Endothelial cell of umbilical vein (primary cell): ENCODE measurements around the gene SYNM. TPM values are rescaled to one million over a fixed set of nuclear protein-coding genes. Genes with fewer than 3 reads are reported as not detected.

ENCODE experiments used
- BruUV-seq: library from RNA; stranded (reverse); fragments of 400-500 nt; replicated peaks from 2 replicates; lab custom pipeline; 2021; lab: Mats Ljungman, UMichigan
- CTCF ChIA-PET: fragments of 300-600, 350-600 bp; sonication (Branson Sonifier 250); formaldehyde crosslinking; loops from one replicate; lab custom pipeline; 2021; ENCODE audit warnings: antibody characterized with exemption, inconsistent platforms; lab: Charles Lee
- POLR2A ChIA-PET: fragments of 300-600, 350-600 bp; sonication (Branson Sonifier 250); formaldehyde crosslinking; loops from one replicate; lab custom pipeline; 2021; ENCODE audit warnings: antibody characterized with exemption, inconsistent platforms; lab: Charles Lee
- DNase-seq: peaks from one replicate; pipeline ENCODE4 v3.0.0-alpha.2; 2011; ENCODE audit warnings: low read depth, low spot score
- FAIRE-seq: peaks from 2 replicates; lab custom pipeline; 2011; peaks lifted over from hg19 to GRCh38; lab: Jason Lieb, UNC
- H2AFZ ChIP-seq: 2 replicates; pipeline ENCODE4 v1.6.0; 2012; ENCODE audit warnings: low read depth, low read length, control low read depth, inconsistent platforms
- H3K27ac ChIP-seq: 2 replicates; pipeline ENCODE4 v1.5.1; 2011; ENCODE audit warnings: low read depth, mild to moderate bottlenecking, control low read depth, low read length, moderate library complexity; ENCODE audit not compliant: insufficient read depth
- H3K27me3 ChIP-seq, 2 experiments: 2 replicates each; pipeline versions ENCODE4 v1.6.0 to v1.6.1; 2011; ENCODE audit warnings: low read length in 2 of 2, mixed read lengths in 1 of 2; ENCODE audit not compliant: control insufficient read depth in 2 of 2, insufficient read depth in 2 of 2
- H3K36me3 ChIP-seq, 2 experiments: 2 replicates in 1 of 2; 3 replicates in 1 of 2; pipeline ENCODE4 v1.5.1; 2011; ENCODE audit warnings: low read length in 2 of 2, mild to moderate bottlenecking in 1 of 2, moderate library complexity in 1 of 2; ENCODE audit not compliant: control insufficient read depth in 2 of 2, insufficient read depth in 2 of 2; ENCODE audit errors: extremely low read depth in 1 of 2
- H3K4me1 ChIP-seq: 3 replicates; pipeline ENCODE4 v1.5.1; 2011; ENCODE audit warnings: mild to moderate bottlenecking, low read length; ENCODE audit not compliant: control insufficient read depth, insufficient read depth; ENCODE audit errors: extremely low read depth
- H3K4me2 ChIP-seq: 2 replicates; pipeline ENCODE4 v1.6.1; 2011; ENCODE audit warnings: low read length, control low read depth, mixed read lengths; ENCODE audit not compliant: insufficient read depth
- H3K4me3 ChIP-seq, 3 experiments: fragments of 200-600 bp in 1 of 3; sonication (generic), shearing (Covaris generic) in 1 of 3; replicated peaks in 1 of 3; 2 replicates each; pipeline ENCODE4 v1.5.1; 2011 to 2016; ENCODE audit warnings: control low read depth in 3 of 3, low read length in 3 of 3, mild to moderate bottlenecking in 2 of 3, inconsistent platforms in 1 of 3, low read depth in 1 of 3, moderate library complexity in 1 of 3; ENCODE audit not compliant: insufficient read depth in 1 of 3
- H3K79me2 ChIP-seq: 2 replicates; pipeline ENCODE4 v1.6.0; 2012; ENCODE audit warnings: low read length, inconsistent platforms; ENCODE audit not compliant: control insufficient read depth, insufficient read depth
- H3K9ac ChIP-seq: replicated peaks from 2 replicates; pipeline ENCODE3; 2011; ENCODE audit warnings: low read length, control low read depth; ENCODE audit not compliant: insufficient read depth; ENCODE audit errors: extremely low read depth
- H3K9me1 ChIP-seq: replicated peaks from 3 replicates; pipeline ENCODE4 v1.6.0; 2011; ENCODE audit warnings: mild to moderate bottlenecking, low read length; ENCODE audit not compliant: control insufficient read depth, insufficient read depth; ENCODE audit errors: extremely low read depth
- H3K9me3 ChIP-seq: replicated peaks from 2 replicates; pipeline ENCODE4 v1.5.1; 2012; ENCODE audit warnings: low read length, inconsistent platforms; ENCODE audit not compliant: control insufficient read depth, insufficient read depth
- H4K20me1 ChIP-seq: replicated peaks from 2 replicates; pipeline ENCODE3; 2011; ENCODE audit warnings: mild to moderate bottlenecking, low read length; ENCODE audit not compliant: control insufficient read depth, insufficient read depth; ENCODE audit errors: extremely low read depth
- CTCF ChIP-seq, 2 donors: IDR thresholded peaks; 1 replicate in 1 of 2; 2 replicates in 1 of 2; pipeline ENCODE4 v1.5.1; 2011; ENCODE audit warnings: low read length in 2 of 2, mild to moderate bottlenecking in 2 of 2, moderate library complexity in 2 of 2, control low read depth in 1 of 2, inconsistent platforms in 1 of 2, low read depth in 1 of 2; ENCODE audit not compliant: insufficient read depth in 1 of 2; ENCODE audit errors: extremely low read depth in 1 of 2
- EZH2 ChIP-seq: IDR thresholded peaks from 2 replicates; pipeline ENCODE4 v1.6.1; 2012; ENCODE audit warnings: borderline replicate concordance, low read depth, mild to moderate bottlenecking, moderate library complexity, low read length, inconsistent platforms; ENCODE audit not compliant: severe bottlenecking
- GATA2 ChIP-seq: IDR thresholded peaks from 2 replicates; pipeline ENCODE4 v1.7.0; 2011; ENCODE audit warnings: low read depth, mild to moderate bottlenecking, moderate library complexity, mixed read lengths, low read length; ENCODE audit not compliant: insufficient read length, insufficient read depth
- JUN ChIP-seq: IDR thresholded peaks from 2 replicates; pipeline ENCODE4 v1.6.1; 2011; ENCODE audit warnings: borderline replicate concordance, low read depth; ENCODE audit not compliant: insufficient read length, insufficient read depth
- MYC ChIP-seq: IDR thresholded peaks from one replicate; pipeline ENCODE4 v1.6.1; 2011; ENCODE audit warnings: mild to moderate bottlenecking, low read depth, low read length
- POLR2A ChIP-seq: IDR thresholded peaks from 2 replicates; pipeline ENCODE4 v1.6.1; 2012; ENCODE audit warnings: low read depth, mild to moderate bottlenecking, control low read depth, low read length
- dilution Hi-C: fragments of 300-500 bp; cut with MboI; formaldehyde crosslinking; loops from one replicate; pipeline ENCODE4 v1.15.0; 2019; ENCODE audit warnings: low sequenced_read_pairs; ENCODE audit not compliant: extremely low pct_ligation_motif_present
- intact Hi-C: fragments of 100-400 bp; cut with micrococcal nuclease; formaldehyde crosslinking; loops from one replicate; pipeline ENCODE4 v1.10.0; 2022
- polyA plus RNA-seq, 4 experiments: library from polyadenylated mRNA; depleted of rRNA in 3 of 4; stranded (reverse) in 3 of 4; unstranded in 1 of 4; fragments of >200 nt; gene quantifications; 2 replicates each; pipeline versions ENCODE4 v1.2.1 to v1.2.3, GENCODE V29; 2011 to 2012; ENCODE audit warnings: missing spikeins in 1 of 4
- total RNA-seq: library from RNA; stranded (reverse); gene quantifications from 2 replicates; pipeline ENCODE4 v1.2.3, GENCODE V29; 2021
- TF ChIP-seq, protein P1 (sequence below): IDR thresholded peaks from 2 replicates; pipeline ENCODE4 v1.6.1; 2011; ENCODE audit not compliant: insufficient read depth, insufficient read length

SYNM gene
- total and polyA plus RNA-seq, 2 donors (not counting 3 experiments of a cell fraction or from before 2014, with no cell fraction given) = 3.7 to 10.2 TPM

GRCh38 chr15:99086327-99086667 lies 18.6 kb upstream of the SYNM start:
- H3K36me3 ChIP-seq = no peaks in the 10 kb centered on the region
- no peaks in the 10 kb centered on the region for H3K9me3 ChIP-seq
- H3K4me1 ChIP-seq = no peaks in the 10 kb centered on the region
- H3K79me2 ChIP-seq = no peaks in the 10 kb centered on the region
- TF ChIP-seq MYC (no peak), CTCF (IDR thresholded peaks at IDR 0.05; ENCODE audit: extremely low read depth in 1 of 2, insufficient read depth in 1 of 2, low read depth in 1 of 2, low read length in 2 of 2) (no peak), EZH2 (no peak)
- TF ChIP-seq, protein P1, sequence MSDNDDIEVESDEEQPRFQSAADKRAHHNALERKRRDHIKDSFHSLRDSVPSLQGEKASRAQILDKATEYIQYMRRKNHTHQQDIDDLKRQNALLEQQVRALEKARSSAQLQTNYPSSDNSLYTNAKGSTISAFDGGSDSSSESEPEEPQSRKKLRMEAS = no peak
- DNase-seq (no peak), FAIRE-seq (no peak)
- H4K20me1 ChIP-seq = no peaks in the 10 kb centered on the region
- H3K4me2 ChIP-seq = no peak overlapping the region
- no peak overlapping the region for H3K4me3 ChIP-seq
- H2AFZ ChIP-seq = no peak overlapping the region
- no peak overlapping the region for H3K9ac ChIP-seq
- intact Hi-C loops = no loop called here
- POLR2A ChIA-PET = no interaction called here
- peaks cover 0 to 10% of the 10 kb centered on the region in 2 experiments for H3K27me3 ChIP-seq
- dilution Hi-C loops = no loop called here
- no peaks in the 10 kb centered on the region for H3K9me1 ChIP-seq
- no TSS peak for BruUV-seq
- no peak overlapping the region for H3K27ac ChIP-seq
- CTCF ChIA-PET = interaction anchor here (0.6 to 2.4 kb wide), 3 partner anchors 10 to 15 kb away, joined by 4 to 12 read pairs (median 11); no protein-coding TSS in a partner anchor

GRCh38 chr15:99087405-99087943 lies 17.4 kb upstream of the SYNM start:
- DNase-seq = no peak
- no peaks in the 10 kb centered on the region for H3K4me1 ChIP-seq
- H3K4me2 ChIP-seq = no peak overlapping the region
- H3K9me1 ChIP-seq = no peaks in the 10 kb centered on the region
- H3K4me3 ChIP-seq = no peak overlapping the region
- no peaks in the 10 kb centered on the region for H4K20me1 ChIP-seq
- H3K9me3 ChIP-seq = no peaks in the 10 kb centered on the region
- no peak for TF ChIP-seq EZH2
- no peak for TF ChIP-seq GATA2
- TF ChIP-seq POLR2A = no peak
- TF ChIP-seq, protein P1 = no peak
- TF ChIP-seq MYC = no peak
- no peak for TF ChIP-seq JUN
- dilution Hi-C loops (no loop called here), intact Hi-C loops (no loop called here)
- no peaks in the 10 kb centered on the region for H3K79me2 ChIP-seq
- H3K9ac ChIP-seq = no peak overlapping the region
- CTCF ChIA-PET = interaction anchor here (1.1 to 1.8 kb wide), 2 partner anchors 11 to 13 kb away, joined by 3 to 11 read pairs; no protein-coding TSS in a partner anchor
- peaks cover 0 to 5% of the 10 kb centered on the region in 2 experiments for H3K27me3 ChIP-seq
- no peak overlapping the region for H2AFZ ChIP-seq
- POLR2A ChIA-PET = no interaction called here
- H3K36me3 ChIP-seq = no peaks in the 10 kb centered on the region
- FAIRE-seq = no peak
- BruUV-seq = no TSS peak
- H3K27ac ChIP-seq = no peak overlapping the region
